Parathyroid adenoma (tissue), 2 donors: Measurements from ENCODE around the gene USP49.

Experiments used
- H2AFZ ChIP-seq: fragments of 300-600 bp; sonication (generic); one replicate; pipeline ENCODE4 v1.7.0; 2017; ENCODE audit warnings: antibody characterized with exemption, mild to moderate bottlenecking
- H3K27ac ChIP-seq: fragments of 300-600 bp; sonication (generic); one replicate; pipeline ENCODE4 v1.7.0; 2017
- H3K27me3 ChIP-seq: fragments of 300-600 bp; sonication (generic); one replicate; pipeline ENCODE4 v1.7.0; 2017; ENCODE audit warnings: low read length; ENCODE audit not compliant: control insufficient read depth, insufficient read depth
- H3K36me3 ChIP-seq: fragments of 300-600 bp; sonication (generic); one replicate; pipeline ENCODE4 v1.7.0; 2017; ENCODE audit warnings: low read length; ENCODE audit not compliant: control insufficient read depth, insufficient read depth
- H3K4me1 ChIP-seq: fragments of 300-600 bp; sonication (generic); one replicate; pipeline ENCODE4 v1.7.0; 2017; ENCODE audit warnings: control low read depth
- H3K4me2 ChIP-seq: fragments of 300-600 bp; sonication (generic); one replicate; pipeline ENCODE4 v1.7.0; 2017; ENCODE audit warnings: low read length
- H3K4me3 ChIP-seq: fragments of 300-600 bp; sonication (generic); one replicate; pipeline ENCODE4 v1.7.0; 2017; ENCODE audit warnings: low read depth, low read length
- H3K79me2 ChIP-seq: fragments of 300-600 bp; sonication (generic); one replicate; pipeline ENCODE4 v1.7.0; 2017; ENCODE audit warnings: control low read depth
- H3K9ac ChIP-seq: fragments of 300-600 bp; sonication (generic); one replicate; pipeline ENCODE4 v1.7.0; 2017; ENCODE audit warnings: mild to moderate bottlenecking
- H3K9me3 ChIP-seq: fragments of 300-600 bp; sonication (generic); one replicate; pipeline ENCODE4 v1.7.0; 2017; ENCODE audit warnings: low read length; ENCODE audit not compliant: control insufficient read depth
- CTCF ChIP-seq: fragments of 300-600 bp; sonication (generic); IDR thresholded peaks from one replicate; pipeline ENCODE4 v1.7.0; 2017; ENCODE audit warnings: antibody characterized with exemption, mild to moderate bottlenecking
- donor health status: primary hyperparathyroidism.

Gene USP49

GRCh38 chr6:41798901-41799558, 96.1 kb downstream of the USP49 start:
- Histone ChIP-seq H3K79me2 (peaks cover 3% of the 10 kb centered on the region), H3K9ac (no peak overlapping the region), H2AFZ (no peak overlapping the region), H3K27ac (no peak overlapping the region), H3K4me1 (no peaks in the 10 kb centered on the region), H3K9me3 (no peaks in the 10 kb centered on the region), H3K4me3 (no peak overlapping the region), H3K4me2 (no peak overlapping the region), H3K27me3 (no peaks in the 10 kb centered on the region), H3K36me3 (no peaks in the 10 kb centered on the region)
- TF ChIP-seq CTCF: no peak

GRCh38 chr6:41796474-41796873, 98.7 kb downstream of the USP49 start:
- H3K9me3 ChIP-seq: no peaks in the 10 kb centered on the region
- no peaks in the 10 kb centered on the region for H3K27me3 ChIP-seq
- no peaks in the 10 kb centered on the region for H3K36me3 ChIP-seq
- H3K79me2 ChIP-seq: peaks cover 3% of the 10 kb centered on the region
- no peak overlapping the region for H3K4me3 ChIP-seq
- no peak overlapping the region for H2AFZ ChIP-seq
- no peak overlapping the region for H3K27ac ChIP-seq
- H3K9ac ChIP-seq: no peak overlapping the region
- H3K4me2 ChIP-seq: no peak overlapping the region
- no peak for TF ChIP-seq CTCF
- no peaks in the 10 kb centered on the region for H3K4me1 ChIP-seq

DNA sequence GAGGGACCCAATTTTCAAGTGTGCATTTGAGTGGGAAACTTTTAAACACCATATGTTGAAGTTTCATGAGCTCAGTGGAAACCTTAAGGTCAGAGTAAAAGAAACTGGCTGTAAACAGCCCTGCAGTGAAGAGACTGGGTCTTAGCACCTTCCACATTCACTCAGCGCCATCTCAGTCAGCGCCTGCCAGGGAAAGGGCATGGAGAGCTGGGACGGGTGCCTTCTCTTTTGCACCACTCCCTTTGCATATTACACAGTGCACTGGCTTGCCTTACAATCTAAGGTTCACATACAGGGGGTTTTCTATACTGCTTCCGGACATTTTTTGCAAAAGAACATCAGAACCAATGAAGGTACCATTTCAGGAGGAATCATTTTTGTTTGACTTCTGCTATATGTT, 103.2 kb downstream of the USP49 start:
- Histone ChIP-seq H3K36me3 (no peaks in the 10 kb centered on the region), H3K27me3 (no peaks in the 10 kb centered on the region), H3K27ac (no peak overlapping the region), H3K4me3 (no peak overlapping the region), H2AFZ (no peak overlapping the region), H3K4me2 (no peak overlapping the region), H3K4me1 (no peaks in the 10 kb centered on the region), H3K9me3 (no peaks in the 10 kb centered on the region), H3K79me2 (no peaks in the 10 kb centered on the region), H3K9ac (no peak overlapping the region)
- TF ChIP-seq CTCF: no peak

DNA sequence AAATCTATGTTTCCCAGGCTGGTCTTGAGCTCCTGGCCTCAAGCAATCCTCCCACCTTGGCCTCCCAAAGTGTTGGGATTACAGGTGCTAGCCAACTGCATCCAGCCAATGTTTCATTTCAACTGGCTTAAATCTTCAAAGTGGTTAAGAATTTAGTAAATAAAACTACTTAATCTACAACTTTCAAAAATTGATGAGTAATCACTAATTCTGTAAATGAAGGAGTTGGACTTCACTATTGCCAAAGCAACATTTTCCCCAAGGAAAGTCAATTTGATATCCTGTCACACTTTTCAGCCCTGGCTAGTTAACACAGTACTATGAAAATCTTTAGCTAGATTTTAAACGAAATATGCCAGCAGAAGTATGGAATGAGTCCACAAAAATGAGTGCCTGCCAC, 103.9 kb downstream of the USP49 start:
- no peaks in the 10 kb centered on the region for H3K4me1 ChIP-seq
- no peaks in the 10 kb centered on the region for H3K79me2 ChIP-seq
- no peak overlapping the region for H3K4me3 ChIP-seq
- H3K36me3 ChIP-seq: no peaks in the 10 kb centered on the region
- TF ChIP-seq CTCF: no peak
- H3K9me3 ChIP-seq: no peaks in the 10 kb centered on the region
- H3K4me2 ChIP-seq: no peak overlapping the region
- no peak overlapping the region for H3K9ac ChIP-seq
- H3K27me3 ChIP-seq: no peaks in the 10 kb centered on the region
- no peak overlapping the region for H3K27ac ChIP-seq
- no peak overlapping the region for H2AFZ ChIP-seq

- Histone ChIP-seq H3K4me2 (no peak overlapping the region), H3K27ac (no peak overlapping the region), H3K4me3 (no peak overlapping the region), H3K9me3 (no peaks in the 10 kb centered on the region), H2AFZ (no peak overlapping the region), H3K36me3 (no peaks in the 10 kb centered on the region), H3K27me3 (no peaks in the 10 kb centered on the region), H3K79me2 (no peaks in the 10 kb centered on the region), H3K9ac (no peak overlapping the region), H3K4me1 (peaks cover 6% of the 10 kb centered on the region)
- no peak for TF ChIP-seq CTCF
Observed at GRCh38 chr6:41790045-41790444, 105.1 kb downstream of the USP49 start.
